Measurements from ENCODE around the gene RAMACL. TPM values are rescaled to one million over a fixed set of nuclear protein-coding genes. Genes with fewer than 3 reads are reported as not detected.
"Not testable (repeated sequence)": the region's sequence is repeated elsewhere in the genome, so short reads cannot be mapped to it uniquely, and the experiment has no call there.

RAMACL gene
- total RNA-seq, result 1.3 and 2.6 TPM in 2 replicates

- DNase-seq (ENCODE audit: low read depth in 2 of 2), result peak in 1 of 2 donors; percentile 30
These were observed at the start of gene RAMACL for GRCh38 chr6:166586424-166587156. Gene RAMACL, minus strand, starts transcription at chr6:166586678. Its CDS starts 201 bp downstream, at chr6:166586477.

GRCh38 chr6:166635013-166635970 lies 48.8 kb upstream of the RAMACL start:
- no peak for DNase-seq (ENCODE audit: low read depth in 2 of 2)

- not testable (repeated sequence) for DNase-seq (ENCODE audit: low read depth in 2 of 2)
These were observed 48.1 kb upstream of the RAMACL start for GRCh38 chr6:166634581-166634980.

- peak; percentile 84 to 90 for DNase-seq (ENCODE audit: low read depth in 2 of 2)
These were observed 47.5 kb upstream of the RAMACL start for GRCh38 chr6:166633732-166634535.

- DNase-seq (ENCODE audit: low read depth in 2 of 2), result no peak
These were observed 46.3 kb upstream of the RAMACL start for GRCh38 chr6:166632731-166633130.

GRCh38 chr6:166630462-166630861 lies 44.0 kb upstream of the RAMACL start:
- DNase-seq (ENCODE audit: low read depth in 2 of 2), result peak in 1 of 2 donors; percentile 67

- DNase-seq (ENCODE audit: low read depth in 2 of 2), result no peak
These were observed 43.1 kb upstream of the RAMACL start for GRCh38 chr6:166629628-166630027.

- peak; percentile 86 to 87 for DNase-seq (ENCODE audit: low read depth in 2 of 2)
These were observed 41.7 kb upstream of the RAMACL start for GRCh38 chr6:166627875-166628801.

GRCh38 chr6:166627033-166627874 lies 40.8 kb upstream of the RAMACL start, which contains the start of gene RPS6KA2:
Gene RPS6KA2, minus strand, starts transcription at chr6:166627251. Its CDS starts 232 bp downstream, at chr6:166627019.
- DNase-seq (ENCODE audit: low read depth in 2 of 2), result peak; percentile 100

GRCh38 chr6:166626177-166627032 lies 39.9 kb upstream of the RAMACL start:
- peak; percentile 51 to 56 for DNase-seq (ENCODE audit: low read depth in 2 of 2)

- DNase-seq (ENCODE audit: low read depth in 2 of 2), result peak; percentile 81 to 88
These were observed 38.9 kb upstream of the RAMACL start for GRCh38 chr6:166625356-166625755.

- DNase-seq (ENCODE audit: low read depth in 2 of 2), result peak; percentile 26 to 48
These were observed 37.8 kb upstream of the RAMACL start for GRCh38 chr6:166624275-166624674.

GRCh38 chr6:166623318-166623717 lies 36.8 kb upstream of the RAMACL start:
- no peak for DNase-seq (ENCODE audit: low read depth in 2 of 2)

- no peak for DNase-seq (ENCODE audit: low read depth in 2 of 2)
These were observed 34.6 kb upstream of the RAMACL start for GRCh38 chr6:166621114-166621540.

GRCh38 chr6:166620478-166621113 lies 34.1 kb upstream of the RAMACL start:
- DNase-seq (ENCODE audit: low read depth in 2 of 2), result no peak

- peak; percentile 21 to 61 for DNase-seq (ENCODE audit: low read depth in 2 of 2)
These were observed 33.4 kb upstream of the RAMACL start for GRCh38 chr6:166619912-166620311.

GRCh38 chr6:166618866-166619761 lies 32.6 kb upstream of the RAMACL start:
- no peak for DNase-seq (ENCODE audit: low read depth in 2 of 2)

Measured in lung microvascular endothelial cell (primary cell).